Occipital lobe (tissue), 2 donors: ENCODE data around the gene FTCDNL1. TPM values are rescaled to one million over a fixed set of nuclear protein-coding genes. Genes with fewer than 3 reads are reported as not detected.

Source experiments
- DNase-seq: peaks from one replicate; lab custom pipeline; 2025; lab: John Stamatoyannopoulos, UW
- total RNA-seq: library from RNA; depleted of rRNA; stranded (reverse); fragments of >200 nt; gene quantifications from one replicate; pipeline ENCODE4 v1.2.3, GENCODE V29; 2014

FTCDNL1 gene
- total RNA-seq, 1 donor from 2014 or later, result 3.3 TPM

GRCh38 chr2:199792381-199792780 is 58.6 kb downstream of the FTCDNL1 start:
- DNase-seq, result no peak

- no peak for DNase-seq
Measured at GRCh38 chr2:199791326-199791725, 59.7 kb downstream of the FTCDNL1 start.

- no peak for DNase-seq
Measured at GRCh38 chr2:199784512-199784911, 66.5 kb downstream of the FTCDNL1 start.

GRCh38 chr2:199779589-199779988 is 71.4 kb downstream of the FTCDNL1 start:
- no peak for DNase-seq

GRCh38 chr2:199778655-199779054 is 72.3 kb downstream of the FTCDNL1 start:
- DNase-seq, result no peak

GRCh38 chr2:199777916-199778315 is 73.1 kb downstream of the FTCDNL1 start:
- no peak for DNase-seq

GRCh38 chr2:199777315-199777714 is 73.7 kb downstream of the FTCDNL1 start:
- no peak for DNase-seq

- no peak for DNase-seq
Measured at GRCh38 chr2:199775267-199775666, 75.7 kb downstream of the FTCDNL1 start.

- no peak for DNase-seq
Measured at GRCh38 chr2:199772035-199772976, 78.7 kb downstream of the FTCDNL1 start.

- DNase-seq, result no peak
Measured at GRCh38 chr2:199770716-199771115, 80.3 kb downstream of the FTCDNL1 start.

- DNase-seq, result no peak
Measured at GRCh38 chr2:199765646-199766045, 85.3 kb downstream of the FTCDNL1 start.

GRCh38 chr2:199764273-199764800 is 86.7 kb downstream of the FTCDNL1 start:
- DNase-seq, result no peak

GRCh38 chr2:199762963-199763362 is 88.0 kb downstream of the FTCDNL1 start:
- no peak for DNase-seq

GRCh38 chr2:199760574-199760973 is 90.4 kb downstream of the FTCDNL1 start:
- DNase-seq, result no peak

GRCh38 chr2:199757233-199757870 is 93.6 kb downstream of the FTCDNL1 start:
- DNase-seq, result peak; percentile 85

GRCh38 chr2:199756743-199757142 is 94.2 kb downstream of the FTCDNL1 start:
- DNase-seq, result no peak

GRCh38 chr2:199756211-199756610 is 94.8 kb downstream of the FTCDNL1 start:
- DNase-seq, result no peak

GRCh38 chr2:199754766-199755165 is 96.2 kb downstream of the FTCDNL1 start:
- DNase-seq, result no peak

- DNase-seq, result no peak
Measured at GRCh38 chr2:199751492-199752120, 99.4 kb downstream of the FTCDNL1 start.

GRCh38 chr2:199749571-199749970 is 101.4 kb downstream of the FTCDNL1 start:
- no peak for DNase-seq

- DNase-seq, result no peak
Measured at GRCh38 chr2:199744724-199745123, 106.3 kb downstream of the FTCDNL1 start.

- DNase-seq, result no peak
Measured at GRCh38 chr2:199744260-199744659, 106.7 kb downstream of the FTCDNL1 start.
